B cell (primary cell): ENCODE results near the gene GLB1L3.
"Not testable (repeated sequence)": the region's sequence is repeated elsewhere in the genome, so short reads cannot be mapped to it uniquely, and the experiment has no call there.

Experiments used
- CTCF ChIP-seq: fragments of 200-600 bp; IDR thresholded peaks from one replicate; pipeline ENCODE4 v1.8.0; 2022; ENCODE audit warnings: antibody characterized with exemption, mild to moderate bottlenecking
- EZH2 ChIP-seq: IDR thresholded peaks from 2 replicates; pipeline ENCODE4 v1.6.1; 2012; ENCODE audit warnings: borderline replicate concordance, low read depth, mild to moderate bottlenecking, moderate library complexity, low read length; ENCODE audit not compliant: insufficient read depth, poor library complexity, severe bottlenecking

- not testable (repeated sequence) for TF ChIP-seq CTCF, EZH2
Observed at GRCh38 chr11:134255184-134255561, 21.0 kb upstream of the GLB1L3 start.
